Middle frontal gyrus (tissue), 1 donor: ENCODE data around the gene WAC.
A peak's percentile ranks its signal among the peaks of the same experiment; 100 is the strongest.
"Not testable (repeated sequence)": the region's sequence is repeated elsewhere in the genome, so short reads cannot be mapped to it uniquely, and the experiment has no call there.

Experiments used
- DNase-seq: peaks from one replicate; pipeline ENCODE4 v3.0.0-alpha.2; 2015; ENCODE audit warnings: low spot score; ENCODE audit errors: extremely low spot score

WAC gene

GRCh38 chr10:28606568-28606967 lies 73.7 kb downstream of the WAC start:
- no peak for DNase-seq

DNA sequence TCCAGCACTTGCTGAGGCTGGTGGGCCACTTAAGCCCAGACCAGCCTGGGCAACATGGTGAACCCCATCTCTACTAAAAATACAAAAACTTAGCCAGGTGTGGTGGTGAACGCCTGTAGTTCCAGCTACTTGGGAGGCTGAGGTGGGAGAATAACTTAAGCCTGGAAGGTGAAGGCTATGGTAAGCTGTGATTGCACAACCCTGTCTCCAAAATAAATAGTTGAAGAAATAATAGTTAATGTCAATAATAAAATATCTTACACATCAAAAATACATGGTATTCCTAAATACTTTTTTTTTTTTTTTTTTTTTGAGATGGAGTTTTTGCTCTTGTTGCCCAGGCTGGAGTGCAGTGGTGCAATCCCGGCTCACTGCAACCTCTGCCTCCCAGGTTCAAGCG lies 76.7 kb downstream of the WAC start:
- not testable (repeated sequence) for DNase-seq

DNA sequence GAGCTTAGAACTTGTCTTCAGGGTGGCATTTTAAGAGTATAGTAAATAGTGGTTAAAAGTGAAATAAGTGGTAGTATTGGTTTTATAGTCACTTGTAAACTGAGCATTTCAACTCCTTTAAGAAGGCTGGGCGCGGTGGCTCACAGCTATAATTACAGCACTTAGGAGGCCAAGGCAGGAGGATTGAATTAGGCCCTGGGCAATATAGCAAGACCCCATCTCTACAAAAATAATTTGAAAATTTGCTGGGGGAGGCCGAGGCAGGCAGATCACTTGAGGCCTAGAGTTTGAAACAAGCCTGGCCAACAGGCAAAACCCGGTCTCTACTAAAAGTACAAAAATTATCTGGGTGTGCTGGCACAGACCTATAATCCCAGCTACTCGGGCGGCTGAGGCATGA lies 80.0 kb downstream of the WAC start:
- no peak for DNase-seq

GRCh38 chr10:28616514-28616913 lies 83.6 kb downstream of the WAC start:
- no peak for DNase-seq

- DNase-seq: no peak
Measured at GRCh38 chr10:28619455-28619854, 86.5 kb downstream of the WAC start.

GRCh38 chr10:28620251-28620650 lies 87.3 kb downstream of the WAC start:
- no peak for DNase-seq

GRCh38 chr10:28623483-28623882 lies 90.6 kb downstream of the WAC start:
- no peak for DNase-seq

DNA sequence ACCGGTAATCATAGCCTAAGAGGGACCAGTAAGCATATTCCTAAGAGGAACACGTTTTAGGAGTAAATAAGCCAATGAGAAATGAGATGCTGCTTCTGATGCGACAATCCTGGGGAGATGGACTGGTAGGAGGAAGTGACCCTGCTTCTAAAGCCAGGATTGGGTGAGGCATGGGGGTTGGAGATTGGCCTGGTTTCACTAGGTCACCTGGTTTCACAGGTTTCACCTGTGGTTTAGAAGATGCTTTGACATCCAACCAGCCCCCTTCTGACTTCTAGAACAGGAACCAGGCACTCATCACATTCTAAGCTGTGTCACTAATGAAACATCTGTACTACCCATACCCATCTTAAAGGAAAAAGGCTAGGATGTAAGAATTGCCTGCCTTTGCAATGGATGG lies 91.4 kb downstream of the WAC start:
- DNase-seq: no peak

DNA sequence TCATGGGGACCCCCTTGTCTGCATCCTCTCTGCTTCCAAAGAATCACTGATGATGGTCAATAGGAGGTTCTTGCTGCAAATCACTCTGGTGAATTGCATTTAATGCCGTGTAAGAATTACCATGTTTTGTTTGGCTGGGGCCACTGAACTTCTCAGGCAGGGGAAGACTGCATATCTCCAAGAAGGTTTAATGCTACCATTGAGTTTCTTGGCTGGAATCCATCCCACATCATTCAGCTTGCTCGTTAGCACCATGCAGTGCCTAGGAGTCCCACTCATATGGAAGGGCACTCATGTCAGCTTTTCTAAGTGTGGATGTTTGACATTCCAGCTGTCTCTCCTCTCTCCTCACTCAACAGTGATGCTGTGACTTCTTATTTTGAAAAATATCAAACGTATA lies 94.2 kb downstream of the WAC start:
- no peak for DNase-seq

GRCh38 chr10:28628184-28628893 lies 95.4 kb downstream of the WAC start:
- DNase-seq: peak; percentile 55

GRCh38 chr10:28631896-28632583 lies 99.1 kb downstream of the WAC start:
- no peak for DNase-seq

DNA sequence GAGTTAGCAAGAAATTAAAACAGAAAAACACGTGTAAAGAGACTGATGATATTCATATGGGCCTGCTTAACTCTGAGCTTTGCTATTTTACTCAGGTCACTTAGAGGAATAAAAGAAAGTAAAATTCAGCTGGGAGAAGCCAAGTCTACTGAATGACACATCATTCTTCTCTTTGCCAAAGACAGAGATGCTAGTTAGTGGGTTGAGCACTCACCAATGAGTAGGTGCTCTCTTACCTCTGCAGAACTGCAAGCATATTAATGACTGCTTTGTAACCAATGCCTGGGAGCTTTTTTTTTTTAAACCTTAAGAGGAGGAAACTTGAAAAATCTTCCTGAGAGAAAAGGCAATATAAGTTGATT lies 99.6 kb downstream of the WAC start:
- DNase-seq: no peak

DNA sequence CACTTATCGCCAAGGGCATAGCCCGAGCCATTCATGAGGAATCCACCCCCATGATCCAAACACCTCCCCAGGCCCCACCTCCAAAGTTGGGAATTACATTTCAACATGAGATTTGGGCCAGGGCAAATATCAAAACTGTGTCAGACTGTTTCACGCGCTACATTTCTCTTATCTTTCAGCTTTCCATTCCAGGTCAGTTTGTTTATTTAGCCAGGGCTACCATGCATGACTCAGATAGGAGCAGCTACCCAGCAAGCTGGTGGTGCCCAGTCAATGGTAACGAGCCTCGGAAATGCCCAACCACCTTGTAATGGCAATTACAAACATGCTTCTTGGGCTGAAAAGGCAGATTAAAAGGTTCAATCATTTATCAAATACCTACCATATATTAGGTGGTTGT lies 100.8 kb downstream of the WAC start:
- DNase-seq: no peak

DNA sequence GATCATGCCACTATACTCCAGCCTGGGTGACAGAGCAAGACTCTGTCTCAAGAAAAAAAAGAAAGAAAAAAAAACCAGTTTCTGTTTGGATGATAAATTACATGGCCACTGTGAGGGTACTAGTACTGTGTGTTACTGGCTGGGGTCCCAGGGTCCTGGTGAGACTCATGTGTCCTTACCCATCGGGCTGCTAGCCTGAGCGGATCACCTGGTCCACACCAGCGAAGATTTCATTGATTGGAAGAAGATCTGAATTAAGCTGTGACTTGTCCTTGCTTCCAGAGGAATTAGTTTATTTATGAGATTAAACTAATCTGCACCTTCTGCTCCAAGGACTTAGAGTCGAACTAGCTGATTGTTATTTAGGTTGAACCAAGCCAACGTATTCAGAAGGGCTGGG lies 104.4 kb downstream of the WAC start:
- DNase-seq: no peak

DNA sequence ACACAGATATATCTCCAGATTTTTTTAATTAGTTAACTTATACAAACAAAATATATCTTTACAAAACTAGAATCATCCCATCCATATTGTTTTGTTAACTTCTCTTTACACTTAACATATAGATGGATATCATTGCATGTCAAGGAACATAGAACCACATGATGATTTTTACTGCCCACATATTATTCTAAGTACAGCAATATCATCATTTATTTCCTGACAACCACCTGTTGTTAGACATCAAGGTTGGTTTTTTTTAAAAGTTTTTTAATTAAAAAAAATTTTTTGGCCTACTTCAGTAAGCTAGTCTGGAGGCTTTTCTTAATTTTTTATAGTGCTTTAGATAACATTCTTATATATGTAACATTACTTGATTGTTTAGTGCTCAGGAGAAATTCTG lies 105.5 kb downstream of the WAC start:
- DNase-seq: no peak

- no peak for DNase-seq
Measured at GRCh38 chr10:28640551-28640950, 107.6 kb downstream of the WAC start.

- no peak for DNase-seq
Measured at GRCh38 chr10:28644647-28645046, 111.7 kb downstream of the WAC start.

DNA sequence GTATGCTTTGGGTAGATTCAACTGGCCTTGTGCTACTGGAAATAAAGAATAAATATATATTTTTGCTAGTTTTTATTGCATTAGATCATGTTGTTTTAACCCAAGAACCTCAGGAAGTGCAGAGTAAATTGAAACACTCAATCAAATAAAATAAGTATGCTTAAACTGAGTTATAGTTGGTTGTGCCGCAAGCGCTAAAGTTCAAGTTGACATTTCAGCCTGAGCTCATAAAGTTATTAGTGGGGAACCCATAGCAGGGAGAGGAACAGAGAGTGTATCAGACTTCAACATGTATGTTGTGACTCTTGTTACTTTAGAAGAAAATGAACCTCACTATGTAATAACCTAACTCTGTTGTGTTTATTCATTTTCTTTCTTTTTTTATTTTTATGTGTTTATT lies 119.2 kb downstream of the WAC start:
- DNase-seq: no peak

DNA sequence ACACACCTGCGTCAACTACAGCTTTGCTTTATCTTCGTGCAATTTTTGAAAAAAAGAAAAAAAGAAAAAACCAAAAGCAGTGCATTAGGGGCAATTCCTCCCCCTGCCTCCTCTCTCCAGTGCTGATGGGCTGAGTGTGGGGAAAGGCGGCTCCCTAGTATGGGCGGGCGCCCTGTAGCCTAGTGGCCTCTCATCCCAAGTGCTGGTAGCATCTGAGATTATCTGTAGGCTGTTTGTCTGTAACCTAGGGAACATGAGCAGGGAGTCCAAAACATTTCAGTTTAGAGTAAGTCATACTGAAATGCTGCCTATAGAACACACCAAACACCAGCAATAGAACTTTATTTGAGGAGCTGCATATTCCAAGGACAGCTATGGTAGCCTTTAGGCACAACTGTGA lies 119.8 kb downstream of the WAC start:
- DNase-seq: no peak

DNA sequence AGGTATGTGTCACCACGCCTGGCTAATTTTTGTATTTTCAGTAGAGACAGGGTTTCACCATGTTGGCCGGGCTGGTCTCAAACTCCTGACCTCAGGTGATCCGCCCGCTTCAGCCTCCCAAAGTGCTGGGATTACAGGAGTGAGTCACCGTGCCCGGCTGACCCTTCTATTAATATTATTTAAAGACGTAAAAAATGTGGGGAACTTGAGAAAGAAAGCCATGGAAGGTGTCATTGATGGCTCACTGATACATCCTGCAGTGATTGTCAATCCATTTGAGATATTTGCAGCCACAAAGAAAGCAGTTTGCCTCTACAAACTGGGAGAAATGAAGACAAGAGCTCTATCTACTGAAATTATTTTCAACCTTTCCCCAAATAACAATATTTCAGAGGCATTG lies 125.9 kb downstream of the WAC start:
- DNase-seq: not testable (repeated sequence)

GRCh38 chr10:28661035-28661434 lies 128.1 kb downstream of the WAC start:
- no peak for DNase-seq

GRCh38 chr10:28663576-28664368 lies 130.9 kb downstream of the WAC start:
- DNase-seq: peak; percentile 83

DNA sequence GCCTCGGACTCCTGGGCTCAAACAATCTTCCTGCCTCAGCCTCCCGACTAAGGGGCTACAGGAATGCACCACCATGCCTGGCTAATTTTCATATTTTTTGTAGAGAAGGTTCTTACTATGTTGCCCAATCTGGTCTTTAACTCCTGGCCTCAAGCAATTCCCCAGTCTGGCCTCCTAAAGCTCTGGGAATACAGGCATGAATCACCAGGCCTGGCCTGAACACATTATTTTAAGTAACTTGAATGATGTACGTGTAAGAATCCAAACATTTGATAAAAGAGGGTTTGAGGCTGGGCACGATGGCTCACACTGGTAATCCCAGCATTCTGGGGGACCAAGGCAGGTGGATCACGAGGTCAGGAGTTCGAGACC lies 131.4 kb downstream of the WAC start:
- no peak for DNase-seq
